D721Med (cell line): ENCODE data around the gene ZNF804A.
A peak's percentile ranks its signal among the peaks of the same experiment; 100 is the strongest.
"Not testable (repeated sequence)": the region's sequence is repeated elsewhere in the genome, so short reads cannot be mapped to it uniquely, and the experiment has no call there.

Experiments
- DNase-seq: peaks from one replicate; pipeline ENCODE4 v3.0.0; 2011; ENCODE audit warnings: low spot score; ENCODE audit not compliant: insufficient read length
- FAIRE-seq: peaks from 2 replicates; lab custom pipeline; 2011; peaks lifted over from hg19 to GRCh38; lab: Jason Lieb, UNC
- CTCF ChIP-seq: IDR thresholded peaks from 2 replicates; pipeline ENCODE4 v1.5.1; 2012; ENCODE audit warnings: mild to moderate bottlenecking, control low read depth; ENCODE audit not compliant: insufficient read depth; ENCODE audit errors: missing control alignments

Gene ZNF804A

DNA sequence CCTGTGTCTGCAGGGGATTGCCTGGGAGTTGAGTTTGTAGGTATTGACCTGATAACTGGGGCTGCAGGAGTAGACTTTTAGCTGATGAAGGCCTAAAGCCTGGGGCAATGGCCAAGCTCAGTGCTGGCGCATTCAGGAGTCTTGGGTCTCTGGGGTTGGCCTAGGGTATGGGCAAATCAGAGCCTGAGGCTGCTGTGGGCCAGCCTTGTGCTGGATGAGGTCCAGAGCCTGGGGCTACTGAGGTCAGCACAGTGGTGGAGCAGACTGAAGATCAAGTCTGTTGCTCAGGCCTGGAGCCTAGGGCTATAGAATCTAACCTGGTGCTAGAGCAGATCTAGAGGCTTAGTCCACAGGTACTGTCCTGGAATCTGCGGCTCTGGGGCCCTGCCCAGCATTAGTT is 262.4 kb downstream of the ZNF804A start:
- DNase-seq (no peak), FAIRE-seq (no peak)

DNA sequence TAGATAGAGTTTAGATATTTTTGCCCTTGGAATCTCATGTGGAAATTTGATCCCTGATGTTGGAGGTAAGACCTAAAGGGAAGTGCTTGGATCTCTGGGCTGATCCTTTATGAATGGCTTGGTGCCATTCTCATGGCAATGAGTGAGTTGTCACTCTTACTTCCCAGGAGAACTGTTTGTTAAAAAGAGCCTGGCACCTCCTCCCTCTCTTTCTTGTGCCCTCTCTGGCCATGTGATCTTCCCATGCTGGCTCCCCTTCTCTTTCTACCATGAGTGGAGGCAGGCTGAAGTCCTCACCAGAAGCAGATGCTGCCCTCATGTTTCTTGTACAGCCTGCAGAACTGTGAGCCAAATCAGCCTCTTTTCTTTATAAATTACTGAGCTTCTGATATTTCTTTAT is 276.9 kb downstream of the ZNF804A start:
- FAIRE-seq (no peak), DNase-seq (no peak)
- TF ChIP-seq CTCF: no peak

More for the DNA sequence above, 262.4 kb downstream of the ZNF804A start:
- no peak for TF ChIP-seq CTCF

GRCh38 chr2:184875911-184876310 is 277.6 kb downstream of the ZNF804A start:
- TF ChIP-seq CTCF: no peak
- DNase-seq (no peak), FAIRE-seq (no peak)

DNA sequence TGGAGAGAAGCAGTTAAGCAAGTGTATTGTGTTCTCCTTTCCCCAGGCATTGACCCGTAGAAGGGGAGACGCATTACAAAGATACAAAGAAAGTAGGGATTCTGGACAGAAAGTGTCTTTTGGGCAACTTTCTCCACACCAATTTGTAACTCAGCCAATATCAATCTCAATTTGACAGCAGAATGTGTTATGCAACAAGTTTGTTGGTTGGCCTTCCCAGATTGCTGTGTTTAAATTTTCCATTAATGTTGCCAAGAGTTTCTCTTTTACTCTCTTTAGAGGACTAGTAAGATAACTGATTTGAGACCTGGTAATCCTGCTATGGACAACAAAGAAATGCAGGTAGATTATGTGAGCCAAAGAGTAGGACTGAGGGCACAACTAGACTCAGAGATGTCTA is 279.6 kb downstream of the ZNF804A start:
- DNase-seq (no peak), FAIRE-seq (no peak)
- no peak for TF ChIP-seq CTCF

DNA sequence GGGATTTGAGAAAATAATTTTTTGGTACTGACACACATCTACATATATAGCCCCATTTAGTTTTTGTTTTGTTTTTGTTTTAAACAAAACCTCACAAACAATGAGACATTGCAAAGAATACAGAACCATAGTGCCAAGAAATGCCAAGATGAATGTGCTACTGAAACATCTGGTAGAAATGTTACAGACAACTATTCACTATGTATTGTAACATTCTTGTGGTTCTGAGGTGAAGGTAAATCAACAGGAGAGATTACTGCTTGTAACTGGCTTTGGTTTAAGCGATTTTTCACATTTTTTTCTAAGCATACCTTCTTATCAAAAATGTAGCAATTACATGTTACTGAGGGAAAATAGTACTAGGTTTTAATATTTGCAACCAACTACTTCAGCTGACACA is 281.3 kb downstream of the ZNF804A start:
- peak; percentile 84 for FAIRE-seq
- no peak for DNase-seq
- no peak for TF ChIP-seq CTCF

DNA sequence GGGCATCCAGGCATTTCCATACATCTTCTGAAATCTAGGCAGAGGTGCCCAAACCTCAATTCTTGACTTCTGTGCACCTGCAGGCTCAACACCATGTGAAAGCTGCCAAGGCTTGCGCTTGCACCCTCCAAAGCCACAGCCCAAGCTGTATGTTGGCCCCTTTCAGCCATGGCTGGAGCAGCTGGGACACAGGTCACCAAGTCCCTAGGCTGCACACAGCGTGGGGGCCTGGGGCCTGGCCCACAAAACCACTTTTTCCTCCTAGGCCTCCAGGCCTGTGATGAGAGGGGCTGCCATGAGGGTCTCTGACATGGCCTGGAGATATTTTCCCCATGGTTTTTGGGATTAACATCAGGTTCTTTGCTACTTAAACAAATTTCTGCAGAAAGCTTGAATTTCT is 288.3 kb downstream of the ZNF804A start:
- not testable (repeated sequence) for FAIRE-seq, DNase-seq

- no peak for DNase-seq
- TF ChIP-seq CTCF: no peak
- FAIRE-seq: no peak
Measured at GRCh38 chr2:184890311-184890710, 292.0 kb downstream of the ZNF804A start.

DNA sequence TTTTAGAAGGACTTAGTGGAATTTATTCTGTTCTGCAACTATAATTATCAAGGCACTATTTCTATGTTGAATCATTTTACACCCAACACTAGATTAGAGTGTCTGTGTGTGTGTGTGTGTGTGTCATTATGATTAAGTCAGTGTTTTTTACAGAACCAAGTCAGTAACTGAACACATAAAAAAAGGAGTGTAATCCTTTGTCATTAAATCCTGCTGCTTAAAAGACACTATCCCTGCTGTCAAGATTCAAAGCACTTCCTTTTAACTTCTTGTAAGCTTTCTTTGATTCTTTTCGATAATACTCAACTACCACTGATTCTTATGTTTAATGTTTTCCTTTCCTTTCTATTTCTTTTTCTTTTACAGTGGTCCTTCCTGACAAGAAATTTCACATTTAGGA is 306.7 kb downstream of the ZNF804A start:
- TF ChIP-seq CTCF: no peak
- FAIRE-seq (no peak), DNase-seq (no peak)
